Thyroid gland (tissue), 4 donors: Measurements from ENCODE around the gene PTDSS2. TPM values are rescaled to one million over a fixed set of nuclear protein-coding genes. Genes with fewer than 3 reads are reported as not detected.
"Not testable (repeated sequence)": the region's sequence is repeated elsewhere in the genome, so short reads cannot be mapped to it uniquely, and the experiment has no call there.

Experiments
- DNase-seq, 2 donors: peaks; one replicate each; pipeline ENCODE4 v3.0.0-alpha.2; 2019
- H3K27ac ChIP-seq, 3 donors: fragments of 200-600 bp; sonication (generic); 1 replicate in 2 of 3; 2 replicates in 1 of 3; pipeline ENCODE4 v1.5.1; 2016 to 2019; ENCODE audit warnings: mild to moderate bottlenecking in 1 of 3, moderate library complexity in 1 of 3
- H3K27me3 ChIP-seq: fragments of 200-600 bp; sonication (generic); one replicate; pipeline ENCODE4 v1.5.1; 2019
- H3K36me3 ChIP-seq, 2 donors: fragments of 200-600 bp; sonication (generic); one replicate each; pipeline ENCODE4 v1.5.1; 2016 to 2019
- H3K4me1 ChIP-seq, 2 donors: fragments of 200-600 bp; sonication (generic); one replicate each; pipeline ENCODE4 v1.5.1; 2017 to 2019
- H3K4me3 ChIP-seq, 3 donors: fragments of 200-600 bp; sonication (generic); replicated peaks in 1 of 3; 1 replicate in 2 of 3; 2 replicates in 1 of 3; pipeline ENCODE4 v1.5.1; 2016; ENCODE audit warnings: mild to moderate bottlenecking in 1 of 3
- H3K9me3 ChIP-seq: fragments of 200-600 bp; sonication (generic); one replicate; pipeline ENCODE4 v1.5.1; 2017
- CTCF ChIP-seq, 6 experiments: fragments of 200-600 bp in 3 of 6; fragments of 450-650 bp in 3 of 6; sonication (generic) in 3 of 6; IDR thresholded peaks; one replicate each; pipeline ENCODE4 v1.5.1; 2016 to 2019; ENCODE audit warnings: antibody characterized with exemption in 6 of 6, mild to moderate bottlenecking in 2 of 6, inconsistent platforms in 1 of 6, moderate library complexity in 1 of 6
- POLR2A ChIP-seq, 2 donors: fragments of 450-650 bp; IDR thresholded peaks; one replicate each; pipeline ENCODE4 v1.6.1; 2017; ENCODE audit warnings: antibody characterized with exemption in 2 of 2, mild to moderate bottlenecking in 2 of 2, moderate library complexity in 1 of 2
- WGBS, 2 donors: methylation state at CpG; one replicate each; pipeline ENCODE4 v1.1.5; 2017; 5-methylcytosine and 5-hydroxymethylcytosine counted together
- intact Hi-C: fragments of 100-400 bp; cut with DNase I; formaldehyde crosslinking; loops from one replicate; pipeline ENCODE4 v1.15.1; 2023
- total RNA-seq, 4 donors: library from RNA; depleted of rRNA; stranded (reverse); fragments of >200 nt; gene quantifications; one replicate each; pipeline ENCODE4 v1.2.3, GENCODE V29; 2016

PTDSS2 gene
- total RNA-seq, 4 donors from 2014 or later: 40.8 to 69.9 (median 41.7) TPM

GRCh38 chr11:431921-432320 is 18.2 kb upstream of the PTDSS2 start:
- Histone ChIP-seq H3K9me3 (no peaks in the 10 kb centered on the region), H3K4me3 (no peak overlapping the region), H3K27ac (no peak overlapping the region), H3K36me3 (no peaks in the 10 kb centered on the region), H3K27me3 (no peaks in the 10 kb centered on the region), H3K4me1 (no peaks in the 10 kb centered on the region)
- WGBS, 2 donors: 93% methylated on average over 6 to 13 of the region's 13 CpGs
- TF ChIP-seq POLR2A (IDR thresholded peaks at IDR 0.05) (no peak), CTCF (IDR thresholded peaks at IDR 0.05) (no peak)
- DNase-seq: no peak
- intact Hi-C loops: no loop called here

DNA sequence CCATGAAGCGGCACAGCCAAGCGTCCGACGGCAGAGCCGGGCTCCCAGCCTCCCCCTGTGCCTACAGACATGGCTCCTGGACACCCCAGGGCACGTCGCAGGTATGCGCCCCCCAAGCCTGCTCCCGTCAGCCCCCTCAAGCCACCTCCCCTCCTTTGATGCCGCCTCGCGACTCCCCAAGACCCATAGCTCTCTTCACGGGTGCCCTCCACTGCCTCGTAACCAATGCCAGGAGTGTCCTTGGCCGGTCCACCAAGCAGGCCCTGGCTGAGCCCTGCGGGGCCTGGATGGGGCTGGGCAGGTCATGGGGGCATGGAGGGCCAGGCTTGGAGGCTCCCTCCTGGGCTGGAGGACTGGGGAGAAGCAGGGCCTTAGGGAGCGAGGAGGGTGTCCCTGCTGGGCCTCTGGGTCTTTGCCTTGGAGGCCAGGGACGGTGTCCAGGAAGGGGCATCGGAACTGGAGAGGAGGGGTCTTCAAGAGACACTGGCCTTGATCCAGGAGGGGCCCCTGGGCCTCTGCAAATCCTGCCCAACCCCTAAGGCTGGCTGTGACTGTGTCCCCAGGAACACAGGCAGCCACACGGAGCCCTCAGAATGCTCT is 17.5 kb upstream of the PTDSS2 start:
- Histone ChIP-seq H3K4me1 (no peaks in the 10 kb centered on the region), H3K27me3 (no peaks in the 10 kb centered on the region), H3K9me3 (no peaks in the 10 kb centered on the region), H3K27ac (no peak overlapping the region), H3K4me3 (no peak overlapping the region), H3K36me3 (no peaks in the 10 kb centered on the region)
- no peak for TF ChIP-seq POLR2A (IDR thresholded peaks at IDR 0.05)
- no peak for TF ChIP-seq CTCF (IDR thresholded peaks at IDR 0.05)
- DNase-seq: no peak
- 93 to 95% methylated on average over 17 to 20 of the region's 20 CpGs for WGBS, 2 donors
- intact Hi-C loops: no loop called here

GRCh38 chr11:433111-433510 is 17.0 kb upstream of the PTDSS2 start:
- intact Hi-C loops: no loop called here
- Histone ChIP-seq H3K9me3 (no peaks in the 10 kb centered on the region), H3K36me3 (no peaks in the 10 kb centered on the region), H3K27ac (no peak overlapping the region), H3K27me3 (no peaks in the 10 kb centered on the region), H3K4me3 (no peak overlapping the region), H3K4me1 (no peaks in the 10 kb centered on the region)
- no peak for DNase-seq
- 95 to 100% methylated on average over 5 to 15 of the region's 17 CpGs for WGBS, 2 donors
- TF ChIP-seq CTCF (IDR thresholded peaks at IDR 0.05) (no peak), POLR2A (IDR thresholded peaks at IDR 0.05) (no peak)

DNA sequence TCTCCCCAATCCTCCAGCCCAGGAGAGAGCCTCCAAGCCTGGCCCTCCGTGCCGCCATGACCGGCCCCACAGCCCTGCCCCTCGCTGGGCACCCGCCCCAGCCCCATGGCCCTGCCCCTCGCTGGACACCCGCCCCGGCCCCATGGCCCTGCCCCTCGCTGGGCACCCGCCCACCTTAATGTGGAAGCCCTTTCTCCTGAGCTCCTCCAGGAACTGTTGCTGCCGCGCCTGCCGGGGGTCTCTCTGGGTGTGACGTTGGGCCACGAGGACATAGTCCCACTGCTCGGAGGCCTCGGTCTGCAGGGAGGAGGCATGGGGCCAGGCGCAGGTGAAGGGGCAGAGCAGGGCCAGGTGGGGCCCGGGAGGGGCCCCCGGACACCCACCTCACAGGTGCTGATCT is 16.4 kb upstream of the PTDSS2 start:
- no peak for DNase-seq
- H3K9me3 ChIP-seq: no peaks in the 10 kb centered on the region
- no peaks in the 10 kb centered on the region for H3K4me1 ChIP-seq
- no peak overlapping the region for H3K27ac ChIP-seq
- intact Hi-C loops: no loop called here
- H3K36me3 ChIP-seq: no peaks in the 10 kb centered on the region
- TF ChIP-seq CTCF (IDR thresholded peaks at IDR 0.05): no peak
- no peak for TF ChIP-seq POLR2A (IDR thresholded peaks at IDR 0.05)
- no peak overlapping the region for H3K4me3 ChIP-seq
- WGBS, 2 donors: 85 to 88% methylated on average over 12 to 20 of the region's 20 CpGs
- no peaks in the 10 kb centered on the region for H3K27me3 ChIP-seq

DNA sequence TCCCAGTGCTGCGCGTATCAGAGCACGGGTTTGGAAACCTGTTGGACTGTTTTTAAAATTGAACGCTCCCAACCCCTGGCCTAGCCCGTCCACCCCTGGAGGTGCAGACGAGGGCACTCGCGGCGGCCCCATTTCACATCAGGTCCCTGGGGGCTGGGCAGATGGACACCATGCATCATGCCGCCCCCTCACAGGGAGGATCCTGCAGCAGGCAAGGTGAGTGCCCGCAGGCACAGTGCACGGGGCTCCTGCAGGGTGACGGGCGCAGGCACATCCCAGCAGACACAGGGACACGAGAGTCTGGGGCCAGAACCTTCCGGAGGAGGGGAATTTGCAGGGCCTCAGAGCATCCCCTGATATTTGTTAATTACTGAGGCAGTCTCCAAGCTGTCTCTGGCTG is 15.6 kb upstream of the PTDSS2 start:
- Histone ChIP-seq H3K4me3 (no peak overlapping the region), H3K4me1 (no peaks in the 10 kb centered on the region), H3K36me3 (no peaks in the 10 kb centered on the region), H3K9me3 (no peaks in the 10 kb centered on the region), H3K27ac (no peak overlapping the region), H3K27me3 (no peaks in the 10 kb centered on the region)
- no peak for DNase-seq
- 81 to 84% methylated on average over 8 to 10 of the region's 16 CpGs for WGBS, 2 donors
- TF ChIP-seq CTCF (IDR thresholded peaks at IDR 0.05): no peak
- no peak for TF ChIP-seq POLR2A (IDR thresholded peaks at IDR 0.05)
- intact Hi-C loops: no loop called here

- intact Hi-C loops, H3K27me3 ChIP-seq: not testable (repeated sequence)
- WGBS, 2 donors: 85 to 90% methylated on average over 1 of the region's 1 CpG
Observed at GRCh38 chr11:434999-435740, 14.9 kb upstream of the PTDSS2 start.

More at GRCh38 chr11:434999-435740, 14.9 kb upstream of the PTDSS2 start:
- DNase-seq, H3K27ac ChIP-seq, H3K36me3 ChIP-seq, H3K4me1 ChIP-seq, H3K9me3 ChIP-seq, H3K4me3 ChIP-seq: not testable (repeated sequence)
